Myocyte (in vitro differentiated cells): ENCODE data around the gene CKAP4. TPM values are rescaled to one million over a fixed set of nuclear protein-coding genes. Genes with fewer than 3 reads are reported as not detected.

ENCODE experiments used
- DNase-seq: peaks from one replicate; pipeline ENCODE4 v3.0.0-alpha.2; 2012; ENCODE audit warnings: low read depth
- total RNA-seq: library from RNA; depleted of rRNA; stranded (reverse); fragments of >200 nt; gene quantifications from 2 replicates; pipeline ENCODE4 v1.2.3, GENCODE V29; 2014

CKAP4 gene
- total RNA-seq, 1 donor from 2014 or later, result 86.8 TPM

DNA sequence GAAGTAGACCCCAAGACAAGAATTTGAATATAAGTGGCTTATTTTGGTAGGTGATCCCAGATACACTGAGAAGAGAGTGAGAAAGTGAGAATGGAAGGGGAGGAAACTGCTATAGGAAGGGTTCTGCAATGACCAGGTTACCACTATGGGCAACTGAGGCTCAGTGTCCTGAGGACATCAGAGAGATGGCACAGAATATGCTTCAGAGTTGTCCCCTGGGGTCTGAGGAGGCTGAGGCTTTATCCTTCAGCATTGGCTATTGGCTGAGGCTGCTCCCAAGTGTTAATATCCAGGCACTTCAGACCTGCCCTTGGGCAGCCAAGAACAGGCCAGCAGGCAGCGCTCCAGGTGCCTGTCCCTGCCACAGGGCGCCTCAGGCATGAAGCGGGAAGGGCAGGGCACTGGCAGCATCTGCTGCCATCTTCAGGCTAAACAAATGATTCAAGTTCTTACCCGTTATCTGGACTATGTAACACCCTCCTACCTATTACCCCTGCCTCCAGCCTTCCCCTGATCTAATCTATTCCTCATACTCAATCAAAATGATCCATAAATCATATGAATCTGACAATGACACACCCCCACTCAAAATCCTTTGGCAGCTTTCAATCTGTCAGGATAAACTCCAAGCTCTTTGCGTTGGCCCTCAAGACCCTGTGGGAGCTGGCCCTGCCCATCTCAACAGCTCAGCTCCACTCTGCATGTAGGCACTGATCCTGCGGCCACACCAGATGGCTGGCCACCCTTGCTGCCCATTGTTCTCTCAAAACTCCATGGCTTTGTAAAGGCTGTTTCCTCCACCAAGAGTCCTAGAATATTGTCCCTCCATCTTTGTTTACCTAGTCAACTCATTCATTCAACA, 42.4 kb downstream of the CKAP4 start:
- DNase-seq, result peak; percentile 34

DNA sequence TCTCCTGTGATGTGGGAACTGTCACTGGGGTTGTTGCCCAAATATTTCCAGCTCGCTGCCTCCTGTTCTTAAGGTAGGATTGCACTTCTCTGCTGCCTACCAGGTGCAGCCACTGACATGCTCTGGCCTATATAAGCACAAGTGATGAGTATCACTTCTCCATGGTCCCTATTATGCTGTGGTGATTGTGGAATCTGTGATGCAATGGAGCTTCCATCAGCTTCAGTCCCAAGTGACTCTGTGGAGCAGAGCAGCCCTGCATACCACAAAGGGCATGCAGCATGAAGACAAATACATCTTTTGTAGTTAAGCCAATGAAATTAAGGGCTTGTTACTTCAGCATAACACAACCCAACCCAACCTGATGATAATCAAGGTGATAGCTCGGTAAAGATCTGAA, 43.5 kb downstream of the CKAP4 start:
- no peak for DNase-seq

DNA sequence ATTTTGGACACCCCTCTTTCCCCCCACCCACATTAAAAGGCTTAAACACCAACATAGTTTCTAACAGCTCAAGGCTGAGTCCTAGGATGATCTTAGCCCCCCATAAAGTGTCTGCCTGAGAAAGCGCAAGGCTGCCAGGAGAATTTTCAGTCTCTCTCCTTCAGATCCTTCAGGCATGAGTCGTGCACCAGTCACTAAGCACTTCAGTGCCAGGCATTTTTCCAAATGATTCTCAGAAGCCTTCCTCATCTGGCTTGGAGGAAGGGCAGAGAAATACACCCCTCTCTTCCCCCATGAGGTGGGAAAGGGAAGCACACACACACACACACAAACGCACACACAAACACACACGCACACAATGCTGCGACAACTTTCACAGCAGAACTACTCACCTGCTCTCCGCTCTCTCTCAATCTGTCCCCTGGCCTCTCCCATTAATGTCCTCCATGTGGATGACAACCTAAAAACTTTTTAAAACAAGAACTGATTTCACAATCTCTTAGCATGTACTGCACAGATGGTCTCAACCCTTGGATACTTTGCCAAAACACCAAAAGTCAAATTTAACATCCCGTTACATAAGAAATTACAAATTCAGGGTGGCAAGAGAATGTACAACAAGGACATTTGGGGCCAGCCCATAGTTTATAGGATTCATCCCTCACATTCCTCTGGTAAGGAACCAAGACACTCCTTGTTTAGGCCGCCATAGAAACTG, 49.8 kb downstream of the CKAP4 start:
- no peak for DNase-seq

DNA sequence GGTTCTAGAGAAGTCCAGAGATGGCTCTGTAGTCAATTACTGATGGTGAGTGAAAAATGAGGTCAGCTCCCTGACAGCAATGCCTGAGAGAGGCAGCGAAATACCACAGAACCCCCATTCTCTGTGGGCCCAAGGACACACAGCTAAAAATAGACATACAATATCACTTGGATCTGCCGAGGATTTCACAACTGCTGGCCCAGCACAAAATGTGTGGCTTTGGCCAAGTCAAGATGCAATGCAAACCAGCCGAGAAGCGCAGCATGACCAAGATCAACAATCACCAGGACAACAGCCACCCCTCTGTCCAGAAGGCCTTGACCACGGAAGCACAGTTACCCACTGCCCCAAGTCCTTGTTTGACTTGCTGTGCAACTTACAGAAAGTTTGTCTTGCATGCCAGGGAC, 52.2 kb downstream of the CKAP4 start:
- peak; percentile 86 for DNase-seq

DNA sequence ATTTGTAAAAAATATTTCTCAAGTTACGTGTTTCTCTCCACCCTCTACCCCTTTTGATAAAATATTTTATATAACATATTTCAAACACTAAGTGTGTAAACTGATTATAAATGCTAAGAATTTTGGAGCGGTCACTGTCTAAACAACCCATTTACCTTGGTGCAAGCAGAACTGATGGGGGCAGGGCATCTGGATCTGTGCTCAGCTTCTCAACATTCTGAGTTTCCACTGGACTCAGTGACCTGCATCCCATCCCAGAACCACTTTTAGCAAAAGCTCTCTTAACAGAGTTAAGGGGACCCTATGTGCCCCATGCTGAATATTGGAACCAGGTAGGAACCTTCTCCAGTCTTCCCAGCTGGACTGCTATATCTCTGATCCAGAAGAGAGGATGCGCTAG, 53.5 kb downstream of the CKAP4 start:
- DNase-seq, result no peak

DNA sequence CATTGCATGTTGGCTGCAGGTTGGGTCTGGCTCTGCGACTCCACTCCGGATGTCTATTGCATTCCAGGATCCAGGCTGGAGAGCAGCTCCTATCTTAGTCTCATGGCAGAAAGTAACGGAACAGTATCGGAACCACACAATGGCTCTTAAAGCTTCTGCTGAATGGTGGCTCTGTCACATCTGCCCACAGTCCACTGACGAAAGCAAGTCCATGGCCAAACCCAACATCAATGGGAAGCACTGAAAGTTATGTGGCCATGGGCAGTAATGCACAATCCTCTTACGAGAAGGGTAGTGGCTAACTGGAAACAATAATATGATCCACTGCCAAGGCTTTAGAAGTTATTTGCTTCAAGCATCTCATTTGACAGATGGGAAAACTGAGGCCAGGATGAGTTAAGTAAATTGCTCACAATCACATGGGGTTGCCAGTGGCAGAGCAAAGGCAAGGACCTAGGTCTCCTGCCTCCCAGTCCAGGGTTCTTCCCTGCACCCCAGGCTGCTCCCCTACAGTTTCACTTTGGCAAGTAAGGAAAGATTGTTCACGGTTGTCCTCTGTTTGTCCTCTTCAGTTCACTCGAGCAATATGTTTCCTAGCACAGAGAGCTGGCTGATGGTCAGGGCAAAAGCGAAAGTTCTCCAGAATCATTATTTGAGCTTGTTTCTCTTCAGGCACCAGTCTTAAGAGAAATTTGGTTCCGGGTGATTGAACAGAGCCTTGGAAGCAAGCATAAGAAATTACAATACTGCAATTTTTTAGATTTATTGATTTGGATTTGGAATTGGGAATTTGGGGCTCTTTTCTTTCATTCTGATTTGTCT, 54.2 kb downstream of the CKAP4 start:
- no peak for DNase-seq

DNA sequence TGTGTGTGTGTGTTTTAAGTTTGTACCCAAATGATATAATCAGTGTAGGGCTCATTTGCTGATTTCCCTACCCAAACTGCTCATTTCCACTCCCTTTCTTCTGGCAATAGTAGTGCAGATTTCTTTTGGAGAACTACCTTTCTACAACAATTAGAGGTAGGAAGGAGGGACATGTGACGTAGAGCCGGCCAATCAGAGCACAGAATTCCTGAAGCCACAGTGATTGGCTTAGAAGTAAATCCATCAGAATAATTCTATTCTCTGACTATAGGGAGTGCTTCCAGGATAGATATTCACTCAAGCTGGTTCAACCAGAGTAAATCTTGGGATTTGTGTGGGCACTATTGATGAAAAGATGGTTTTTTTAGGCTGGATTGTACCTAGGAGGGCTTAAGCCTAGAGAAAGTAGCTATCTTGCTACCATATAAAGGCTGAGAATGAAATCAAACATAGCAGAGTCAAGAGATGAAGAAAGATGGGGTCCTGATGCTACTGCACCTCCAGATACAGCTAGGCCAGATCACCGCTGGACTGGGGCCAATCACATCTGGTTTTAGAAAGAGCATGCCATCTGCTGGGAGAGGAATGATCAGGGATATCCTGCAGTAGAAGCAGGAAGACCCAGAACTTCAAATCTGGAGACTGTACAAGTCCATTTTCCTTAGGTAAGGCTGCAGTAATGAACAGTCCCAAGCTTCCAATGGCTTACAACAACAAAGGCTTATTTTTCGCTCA, 55.0 kb downstream of the CKAP4 start:
- no peak for DNase-seq

DNA sequence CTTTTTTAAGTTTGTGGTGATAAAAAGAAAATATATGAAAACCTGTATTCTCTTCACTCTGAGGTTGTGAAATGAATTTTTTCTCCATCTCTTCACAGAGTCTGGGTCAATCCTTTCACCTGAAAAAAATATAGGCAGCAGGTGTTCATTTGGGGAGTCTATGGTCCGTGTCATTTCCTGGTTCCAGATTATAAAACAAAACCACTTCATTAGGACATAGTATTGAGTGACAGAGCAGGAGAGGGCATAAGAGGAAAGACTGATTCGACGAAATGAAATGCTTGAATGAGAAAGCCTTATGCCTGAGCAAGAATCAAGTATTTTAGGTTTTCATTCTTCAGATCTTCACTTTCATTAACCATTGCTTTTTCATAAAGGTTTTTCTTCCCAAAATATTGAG, 57.2 kb downstream of the CKAP4 start:
- DNase-seq, result no peak

DNA sequence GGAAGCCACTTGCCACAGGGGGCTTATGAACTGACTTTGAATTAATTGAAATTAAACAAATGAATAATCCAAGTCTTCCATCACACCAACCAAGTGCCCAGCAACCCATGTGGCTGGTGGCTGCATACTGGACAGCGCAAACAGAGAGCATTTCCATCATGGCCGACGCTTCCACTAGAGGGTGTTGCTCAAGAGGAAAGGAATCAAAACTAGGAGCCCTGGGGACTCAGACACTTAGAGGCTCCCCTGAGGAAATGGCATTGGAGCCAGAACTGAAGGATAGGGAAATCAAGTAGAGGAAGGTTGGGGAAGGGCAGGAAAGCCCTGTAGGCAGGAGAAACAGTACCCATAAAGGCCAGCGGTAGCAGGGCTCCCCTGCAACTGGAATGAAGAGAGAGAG, 58.5 kb downstream of the CKAP4 start:
- no peak for DNase-seq

DNA sequence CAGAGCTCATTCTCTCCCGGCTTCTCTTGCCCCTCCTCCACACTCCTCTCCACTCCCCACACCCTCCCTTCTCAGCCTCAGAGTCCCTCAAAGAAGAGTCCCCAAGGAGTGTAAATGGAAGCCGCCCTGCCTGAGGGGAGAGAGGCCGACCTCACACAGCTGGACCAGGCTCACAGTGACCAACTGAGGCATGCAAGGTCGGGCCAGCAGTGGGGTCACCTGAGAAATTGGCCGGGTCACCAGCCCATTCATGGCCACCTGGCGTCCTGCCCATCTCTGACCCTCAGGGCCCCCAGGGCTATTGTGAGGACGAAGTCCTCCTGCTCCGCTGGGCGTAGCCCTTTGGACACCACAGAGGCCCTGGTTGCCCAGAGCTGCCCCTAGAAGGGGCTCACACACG, 59.6 kb downstream of the CKAP4 start:
- DNase-seq, result no peak

Other genes starting within 250 kb of the CKAP4 start
- gene NUAK1, start 109.1 kb downstream of the CKAP4 start, total RNA-seq, result 40.7 and 66.7 TPM in 2 replicates
- 13.4 and 14.8 TPM in 2 replicates for gene TCP11L2, start 54.7 kb upstream of the CKAP4 start, total RNA-seq
- gene POLR3B, start 109.7 kb upstream of the CKAP4 start, total RNA-seq, result 11.4 and 13.8 TPM in 2 replicates